Effector memory CD8-positive, alpha-beta T cell (primary cell): ENCODE measurements around the gene KCNQ1.

Experiments used
- ATAC-seq: fragments of 150-1000 bp; cut with Tn5 transposase; replicated peaks from 2 replicates; pipeline ENCODE4 v1.10.0; 2021; ENCODE audit warnings: mild to moderate bottlenecking, moderate library complexity
- DNase-seq, 3 experiments: peaks; one replicate each; pipeline ENCODE4 v3.0.0; 2021
- H3K27ac Mint-ChIP-seq, 2 donors: one replicate each; pipeline ENCODE4 v1.8.0; 2022; ENCODE audit warnings: mild to moderate bottlenecking in 2 of 2, mixed read lengths in 2 of 2, moderate library complexity in 2 of 2
- H3K27me3 Mint-ChIP-seq, 2 donors: one replicate each; pipeline ENCODE4 v1.8.0; 2022; ENCODE audit warnings: mixed read lengths in 2 of 2
- H3K36me3 Mint-ChIP-seq: one replicate; pipeline ENCODE4 v1.8.0; 2022; ENCODE audit warnings: mild to moderate bottlenecking, moderate library complexity, mixed read lengths; ENCODE audit not compliant: insufficient read depth
- H3K4me1 Mint-ChIP-seq, 2 donors: one replicate each; pipeline ENCODE4 v1.8.0; 2022; ENCODE audit warnings: low read depth in 2 of 2, mixed read lengths in 2 of 2
- H3K4me3 Mint-ChIP-seq, 2 donors: one replicate each; pipeline ENCODE4 v1.8.0; 2022; ENCODE audit warnings: mild to moderate bottlenecking in 2 of 2, mixed read lengths in 2 of 2, moderate library complexity in 2 of 2
- H3K9me3 Mint-ChIP-seq, 2 donors: one replicate each; pipeline ENCODE4 v1.8.0; 2022; ENCODE audit warnings: mixed read lengths in 2 of 2

Gene KCNQ1

GRCh38 chr11:2573240-2574042, 128.6 kb downstream of the KCNQ1 start:
- Mint-ChIP-seq H3K9me3 (no peaks in the 10 kb centered on the region), H3K36me3 (no peaks in the 10 kb centered on the region), H3K4me1 (peaks cover 0 to 2% of the 10 kb centered on the region in 2 donors), H3K4me3 (no peak overlapping the region), H3K27ac (no peak overlapping the region), H3K27me3 (no peaks in the 10 kb centered on the region)
- DNase-seq = no peak
- no peak for ATAC-seq

- Mint-ChIP-seq H3K27me3 (no peaks in the 10 kb centered on the region), H3K36me3 (no peaks in the 10 kb centered on the region), H3K27ac (no peak overlapping the region), H3K4me1 (peaks cover 0 to under 1% of the 10 kb centered on the region in 2 donors), H3K9me3 (no peaks in the 10 kb centered on the region), H3K4me3 (no peak overlapping the region)
- DNase-seq (no peak), ATAC-seq (no peak)
Measured at GRCh38 chr11:2574043-2574552, 129.3 kb downstream of the KCNQ1 start.

- Mint-ChIP-seq H3K9me3 (no peaks in the 10 kb centered on the region), H3K4me3 (no peak overlapping the region), H3K4me1 (no peaks in the 10 kb centered on the region), H3K27ac (no peak overlapping the region), H3K27me3 (no peaks in the 10 kb centered on the region), H3K36me3 (no peaks in the 10 kb centered on the region)
- DNase-seq (no peak), ATAC-seq (no peak)
Measured at GRCh38 chr11:2574553-2575535, 130.0 kb downstream of the KCNQ1 start.

- Mint-ChIP-seq H3K27ac (no peak overlapping the region), H3K36me3 (no peaks in the 10 kb centered on the region), H3K4me1 (no peaks in the 10 kb centered on the region), H3K9me3 (no peaks in the 10 kb centered on the region), H3K4me3 (no peak overlapping the region), H3K27me3 (no peaks in the 10 kb centered on the region)
- DNase-seq (no peak), ATAC-seq (no peak)
Measured at GRCh38 chr11:2575591-2576051, 130.8 kb downstream of the KCNQ1 start.

GRCh38 chr11:2576111-2576510, 131.3 kb downstream of the KCNQ1 start:
- Mint-ChIP-seq H3K36me3 (no peaks in the 10 kb centered on the region), H3K4me3 (no peak overlapping the region), H3K9me3 (no peaks in the 10 kb centered on the region), H3K27me3 (no peaks in the 10 kb centered on the region), H3K4me1 (no peaks in the 10 kb centered on the region), H3K27ac (no peak overlapping the region)
- DNase-seq = no peak
- ATAC-seq = no peak

- Mint-ChIP-seq H3K4me3 (no peak overlapping the region), H3K27ac (no peak overlapping the region), H3K36me3 (no peaks in the 10 kb centered on the region), H3K9me3 (no peaks in the 10 kb centered on the region), H3K4me1 (no peaks in the 10 kb centered on the region), H3K27me3 (no peaks in the 10 kb centered on the region)
- DNase-seq (no peak), ATAC-seq (no peak)
Measured at GRCh38 chr11:2576549-2576948, 131.7 kb downstream of the KCNQ1 start.

GRCh38 chr11:2577031-2577990, 132.5 kb downstream of the KCNQ1 start:
- ATAC-seq (no peak), DNase-seq (no peak)
- no peaks in the 10 kb centered on the region for H3K36me3 Mint-ChIP-seq
- no peaks in the 10 kb centered on the region for H3K27me3 Mint-ChIP-seq
- H3K4me1 Mint-ChIP-seq = no peaks in the 10 kb centered on the region
- H3K9me3 Mint-ChIP-seq = no peaks in the 10 kb centered on the region
- H3K4me3 Mint-ChIP-seq = no peak overlapping the region
- H3K27ac Mint-ChIP-seq = no peak overlapping the region

- DNase-seq (no peak), ATAC-seq (no peak)
- no peaks in the 10 kb centered on the region for H3K4me1 Mint-ChIP-seq
- no peaks in the 10 kb centered on the region for H3K27me3 Mint-ChIP-seq
- H3K4me3 Mint-ChIP-seq = no peak overlapping the region
- H3K27ac Mint-ChIP-seq = no peak overlapping the region
- no peaks in the 10 kb centered on the region for H3K9me3 Mint-ChIP-seq
- no peaks in the 10 kb centered on the region for H3K36me3 Mint-ChIP-seq
Measured at GRCh38 chr11:2577991-2578928, 133.5 kb downstream of the KCNQ1 start.

GRCh38 chr11:2578929-2579270, 134.1 kb downstream of the KCNQ1 start:
- no peaks in the 10 kb centered on the region for H3K36me3 Mint-ChIP-seq
- H3K4me3 Mint-ChIP-seq = no peak overlapping the region
- DNase-seq = no peak
- H3K27ac Mint-ChIP-seq = no peak overlapping the region
- no peak for ATAC-seq
- H3K4me1 Mint-ChIP-seq = no peaks in the 10 kb centered on the region
- no peaks in the 10 kb centered on the region for H3K9me3 Mint-ChIP-seq
- no peaks in the 10 kb centered on the region for H3K27me3 Mint-ChIP-seq

- Mint-ChIP-seq H3K9me3 (no peaks in the 10 kb centered on the region), H3K36me3 (no peaks in the 10 kb centered on the region), H3K4me1 (no peaks in the 10 kb centered on the region), H3K27me3 (no peaks in the 10 kb centered on the region), H3K27ac (no peak overlapping the region), H3K4me3 (no peak overlapping the region)
- ATAC-seq (no peak), DNase-seq (no peak)
Measured at GRCh38 chr11:2579315-2580060, 134.7 kb downstream of the KCNQ1 start.

- Mint-ChIP-seq H3K27me3 (no peaks in the 10 kb centered on the region), H3K4me1 (no peaks in the 10 kb centered on the region), H3K9me3 (no peaks in the 10 kb centered on the region), H3K36me3 (no peaks in the 10 kb centered on the region), H3K27ac (no peak overlapping the region), H3K4me3 (no peak overlapping the region)
- no peak for DNase-seq
- no peak for ATAC-seq
Measured at GRCh38 chr11:2580061-2580421, 135.2 kb downstream of the KCNQ1 start.

GRCh38 chr11:2580571-2581001, 135.8 kb downstream of the KCNQ1 start:
- Mint-ChIP-seq H3K36me3 (no peaks in the 10 kb centered on the region), H3K4me3 (no peak overlapping the region), H3K4me1 (no peaks in the 10 kb centered on the region), H3K9me3 (no peaks in the 10 kb centered on the region), H3K27me3 (no peaks in the 10 kb centered on the region), H3K27ac (no peak overlapping the region)
- DNase-seq (no peak), ATAC-seq (no peak)
